Measurements from ENCODE around the gene CNTN4. TPM values are rescaled to one million over a fixed set of nuclear protein-coding genes. Genes with fewer than 3 reads are reported as not detected.
"Not testable (repeated sequence)": the region's sequence is repeated elsewhere in the genome, so short reads cannot be mapped to it uniquely, and the experiment has no call there.

The CNTN4 gene
- total RNA-seq, 4 donors from 2014 or later, result 33.6 to 112 (median 53.1) TPM

DNA sequence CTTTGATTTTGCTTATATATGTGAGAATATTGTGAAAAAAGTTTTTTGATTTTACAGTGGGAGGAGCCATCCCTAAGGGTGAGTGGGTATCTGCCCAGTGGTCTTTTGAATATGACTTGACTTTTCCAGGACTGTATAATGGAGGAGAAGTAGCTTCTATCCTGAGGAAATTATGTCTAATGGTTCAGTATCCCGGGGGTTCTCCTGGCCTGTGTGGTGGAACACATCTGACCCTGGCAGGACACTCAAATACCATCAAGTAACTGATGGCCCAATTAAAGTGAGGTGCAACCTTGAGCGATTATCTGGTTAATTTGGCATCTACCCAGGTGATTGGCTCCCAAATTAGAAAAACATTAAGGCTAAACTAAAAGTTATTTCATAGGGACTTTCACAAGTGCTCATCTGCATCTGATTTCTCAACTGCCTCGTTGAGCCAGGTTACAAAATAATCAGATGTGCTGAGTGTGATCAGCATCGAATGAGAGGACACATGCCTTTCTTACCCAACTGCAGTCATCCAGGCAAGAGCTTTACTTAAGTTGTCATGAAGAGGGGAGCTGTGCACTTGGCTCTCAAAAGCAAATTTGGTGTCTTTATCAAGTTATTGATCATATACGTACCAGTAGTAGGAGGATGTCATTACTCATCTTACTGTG lies 810.2 kb downstream of the CNTN4 start:
- Histone ChIP-seq H3K4me1 (no peaks in the 10 kb centered on the region), H3K4me3 (replicated peaks in 1 of 3) (no peak overlapping the region), H3K36me3 (no peaks in the 10 kb centered on the region), H3K27me3 (no peaks in the 10 kb centered on the region), H3K9me3 (no peaks in the 10 kb centered on the region), H3K27ac (no peak overlapping the region)
- intact Hi-C loops (cut with DNase I), result no loop called here
- TF ChIP-seq, protein P1, sequence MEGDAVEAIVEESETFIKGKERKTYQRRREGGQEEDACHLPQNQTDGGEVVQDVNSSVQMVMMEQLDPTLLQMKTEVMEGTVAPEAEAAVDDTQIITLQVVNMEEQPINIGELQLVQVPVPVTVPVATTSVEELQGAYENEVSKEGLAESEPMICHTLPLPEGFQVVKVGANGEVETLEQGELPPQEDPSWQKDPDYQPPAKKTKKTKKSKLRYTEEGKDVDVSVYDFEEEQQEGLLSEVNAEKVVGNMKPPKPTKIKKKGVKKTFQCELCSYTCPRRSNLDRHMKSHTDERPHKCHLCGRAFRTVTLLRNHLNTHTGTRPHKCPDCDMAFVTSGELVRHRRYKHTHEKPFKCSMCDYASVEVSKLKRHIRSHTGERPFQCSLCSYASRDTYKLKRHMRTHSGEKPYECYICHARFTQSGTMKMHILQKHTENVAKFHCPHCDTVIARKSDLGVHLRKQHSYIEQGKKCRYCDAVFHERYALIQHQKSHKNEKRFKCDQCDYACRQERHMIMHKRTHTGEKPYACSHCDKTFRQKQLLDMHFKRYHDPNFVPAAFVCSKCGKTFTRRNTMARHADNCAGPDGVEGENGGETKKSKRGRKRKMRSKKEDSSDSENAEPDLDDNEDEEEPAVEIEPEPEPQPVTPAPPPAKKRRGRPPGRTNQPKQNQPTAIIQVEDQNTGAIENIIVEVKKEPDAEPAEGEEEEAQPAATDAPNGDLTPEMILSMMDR (IDR thresholded peaks at IDR 0.05), result no peak
- no peak for TF ChIP-seq POLR2A (IDR thresholded peaks at IDR 0.05)
- no peak for DNase-seq
- WGBS, 2 donors, result 67 to 68% methylated on average over 5 of the region's 5 CpGs

GRCh38 chr3:2910997-2911396 lies 812.3 kb downstream of the CNTN4 start:
- no peaks in the 10 kb centered on the region for H3K36me3 ChIP-seq
- WGBS, 2 donors, result 60 to 86% methylated on average over 2 of the region's 2 CpGs
- TF ChIP-seq, protein P1 (IDR thresholded peaks at IDR 0.05), result no peak
- TF ChIP-seq POLR2A (IDR thresholded peaks at IDR 0.05), result no peak
- no peaks in the 10 kb centered on the region for H3K27me3 ChIP-seq
- H3K4me1 ChIP-seq, result no peaks in the 10 kb centered on the region
- no peak overlapping the region for H3K4me3 ChIP-seq (replicated peaks in 1 of 3)
- intact Hi-C loops (cut with DNase I), result no loop called here
- no peak overlapping the region for H3K27ac ChIP-seq
- H3K9me3 ChIP-seq, result no peaks in the 10 kb centered on the region
- no peak for DNase-seq

GRCh38 chr3:2915826-2916225 lies 817.2 kb downstream of the CNTN4 start:
- no peaks in the 10 kb centered on the region for H3K4me1 ChIP-seq
- no peaks in the 10 kb centered on the region for H3K27me3 ChIP-seq
- DNase-seq, result no peak
- no peak overlapping the region for H3K4me3 ChIP-seq (replicated peaks in 1 of 3)
- H3K9me3 ChIP-seq, result no peaks in the 10 kb centered on the region
- H3K36me3 ChIP-seq, result no peaks in the 10 kb centered on the region
- TF ChIP-seq, protein P1 (IDR thresholded peaks at IDR 0.05), result no peak
- TF ChIP-seq POLR2A (IDR thresholded peaks at IDR 0.05), result no peak
- 91 to 94% methylated on average over 3 of the region's 3 CpGs for WGBS, 2 donors
- intact Hi-C loops (cut with DNase I), result no loop called here
- no peak overlapping the region for H3K27ac ChIP-seq

DNA sequence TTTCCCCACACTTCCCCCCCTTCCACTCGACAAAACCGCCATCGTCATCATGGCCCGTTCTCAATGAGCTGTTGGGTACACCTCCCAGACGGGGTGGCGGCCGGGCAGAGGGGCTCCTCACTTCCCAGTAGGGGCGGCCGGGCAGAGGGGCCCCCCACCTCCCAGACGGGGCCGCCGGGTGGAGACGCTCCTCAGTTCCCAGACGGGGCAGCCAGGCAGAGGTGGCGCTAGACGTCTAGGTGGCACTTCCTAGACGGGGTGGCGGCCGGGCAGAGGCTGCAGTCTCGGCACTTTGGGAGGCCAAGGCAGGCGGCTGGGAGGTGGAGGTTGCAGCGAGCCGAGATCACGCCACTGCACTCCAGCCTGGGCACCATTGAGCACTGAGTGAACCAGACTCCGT lies 818.0 kb downstream of the CNTN4 start:
- not testable (repeated sequence) for DNase-seq, H3K27me3 ChIP-seq
- 100% methylated on average over 6 of the region's 25 CpGs; no CpG with 5 or more reads in 1 of the 2 donors for WGBS, 2 donors

GRCh38 chr3:2920103-2920502 lies 821.4 kb downstream of the CNTN4 start:
- H3K27me3 ChIP-seq, result no peaks in the 10 kb centered on the region
- no peak overlapping the region for H3K27ac ChIP-seq
- no peaks in the 10 kb centered on the region for H3K9me3 ChIP-seq
- TF ChIP-seq POLR2A (IDR thresholded peaks at IDR 0.05), result no peak
- TF ChIP-seq, protein P1 (IDR thresholded peaks at IDR 0.05), result no peak
- 91 to 97% methylated on average over 1 of the region's 1 CpG for WGBS, 2 donors
- H3K4me1 ChIP-seq, result no peaks in the 10 kb centered on the region
- intact Hi-C loops (cut with DNase I), result no loop called here
- H3K4me3 ChIP-seq (replicated peaks in 1 of 3), result no peak overlapping the region
- no peak for DNase-seq
- no peaks in the 10 kb centered on the region for H3K36me3 ChIP-seq

More for the DNA sequence above, 818.0 kb downstream of the CNTN4 start:
- H3K36me3 ChIP-seq; H3K9me3 ChIP-seq; H3K4me1 ChIP-seq; H3K27ac ChIP-seq; intact Hi-C loops (cut with DNase I); H3K4me3 ChIP-seq (replicated peaks in 1 of 3): not testable (repeated sequence)
